SKM-1 treated with dmso at 0.1 percent for 144 hours (cell line): ENCODE data around the gene C1orf35.

Source experiments
- DNase-seq: peaks from one replicate; lab custom pipeline; 2025; ENCODE audit not compliant: unreplicated experiment; lab: John Stamatoyannopoulos, UW

C1orf35 gene

GRCh38 chr1:228109962-228110488 lies 6.9 kb upstream of the C1orf35 start:
- no peak for DNase-seq

DNA sequence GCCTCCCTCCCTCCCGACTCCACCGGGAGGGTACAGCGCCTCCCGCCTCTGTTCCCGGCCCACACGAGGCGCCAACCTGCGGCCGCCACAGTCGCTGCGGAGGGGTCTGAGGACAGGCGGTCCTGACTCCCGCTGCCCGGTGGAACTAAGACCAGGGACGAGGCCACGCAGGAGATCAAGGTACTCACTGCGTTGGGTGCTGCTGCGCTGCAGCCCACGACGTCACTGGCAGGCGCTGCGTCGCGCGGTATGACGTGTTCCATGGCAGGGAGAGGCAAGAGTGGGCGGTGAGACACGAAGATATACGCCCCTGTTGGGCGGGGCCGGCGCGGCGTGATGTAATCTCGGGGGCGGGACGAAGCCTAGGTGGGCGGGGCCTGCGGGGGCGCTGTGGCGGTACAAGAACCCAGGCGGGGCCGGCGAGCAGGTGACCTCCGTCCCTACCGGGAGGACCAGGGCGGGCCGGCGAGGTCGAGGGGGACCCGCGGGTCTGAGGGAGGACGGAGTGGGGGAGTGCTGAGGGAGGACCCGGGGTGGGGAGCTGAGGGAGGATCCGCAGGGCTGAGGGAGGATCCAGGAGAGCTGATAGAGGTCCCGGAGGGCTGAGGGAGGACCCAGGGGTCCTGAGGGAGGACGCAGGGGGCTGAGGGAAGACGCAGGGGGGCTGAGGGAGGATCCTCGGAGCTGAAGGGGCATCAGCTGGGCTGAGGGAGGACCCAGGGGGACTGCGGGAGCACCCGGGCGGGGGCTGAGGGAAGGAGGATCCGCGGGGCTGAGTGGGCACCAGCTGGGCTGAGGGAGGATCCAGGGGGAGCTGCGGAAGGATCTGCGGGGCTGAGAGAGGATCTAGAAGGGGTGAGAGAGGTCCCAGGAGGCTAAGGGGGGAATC lies 6.2 kb upstream of the C1orf35 start, which contains the start of gene MRPL55:
TSS of gene MRPL55 (minus strand) at position 227 of the 889 bp plus-strand sequence. CDS start 1,039 bp downstream, outside the sequence.
- DNase-seq: peak; percentile 97

GRCh38 chr1:228108742-228109072 lies 5.6 kb upstream of the C1orf35 start:
- no peak for DNase-seq

- no peak for DNase-seq
These were observed 5.0 kb upstream of the C1orf35 start for GRCh38 chr1:228108055-228108690.

- DNase-seq: no peak
These were observed 4.5 kb upstream of the C1orf35 start for GRCh38 chr1:228107636-228108035.

DNA sequence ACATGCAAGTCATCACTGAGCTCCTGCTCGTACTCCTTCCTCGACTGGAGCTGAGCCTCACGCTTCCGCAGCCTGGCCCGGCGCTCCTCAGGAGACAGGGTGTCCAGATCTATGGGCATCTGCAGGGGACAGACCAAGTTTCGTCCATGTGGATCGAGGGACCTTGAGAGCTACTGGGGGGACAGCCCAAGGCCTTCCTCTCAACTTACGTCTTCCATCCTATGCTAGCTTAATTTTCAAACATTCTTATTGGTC lies 3.6 kb upstream of the C1orf35 start:
- DNase-seq: no peak

- DNase-seq: no peak
These were observed 3.1 kb upstream of the C1orf35 start for GRCh38 chr1:228105996-228106799.

DNA sequence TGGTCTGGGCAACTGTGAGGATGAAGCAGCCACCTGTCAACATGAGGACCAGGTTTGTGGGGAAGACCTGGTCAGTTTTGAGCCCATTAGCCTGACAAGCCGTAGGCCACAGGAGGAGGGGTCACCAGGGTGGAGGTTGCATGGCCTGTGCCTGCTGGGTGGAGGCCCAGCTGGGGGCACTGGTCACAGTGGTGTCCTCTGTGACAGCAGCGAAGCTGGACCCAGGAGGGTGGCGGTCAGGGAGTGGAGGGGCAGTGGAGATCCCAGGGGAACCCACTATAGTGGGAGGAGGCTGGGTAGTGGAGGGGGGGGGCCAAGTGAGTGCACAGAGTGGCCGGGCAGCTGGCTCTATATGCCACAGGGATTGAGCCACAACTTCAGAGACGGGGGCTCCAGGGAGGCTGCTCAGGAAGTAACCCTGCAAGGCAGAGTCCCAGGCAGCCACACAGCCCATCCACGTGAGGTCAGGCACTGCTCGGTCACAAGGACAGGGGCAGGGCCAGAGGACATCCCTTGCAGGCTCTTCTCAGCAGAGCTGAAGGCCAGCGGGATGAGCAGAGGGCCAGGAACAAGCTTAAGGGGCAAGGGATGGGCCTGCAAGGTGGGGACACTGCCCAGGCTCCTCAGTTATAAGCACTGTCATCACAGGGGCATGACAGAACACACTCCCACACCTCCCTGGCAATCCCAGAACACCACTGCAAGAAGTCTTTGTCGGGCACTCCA lies 2.3 kb upstream of the C1orf35 start:
- no peak for DNase-seq

GRCh38 chr1:228104526-228105269 lies 1.6 kb upstream of the C1orf35 start:
- DNase-seq: no peak

GRCh38 chr1:228101994-228102790 lies 933 bp downstream of the C1orf35 start:
- no peak for DNase-seq

GRCh38 chr1:228101614-228101993 lies 1.5 kb downstream of the C1orf35 start:
- DNase-seq: no peak

DNA sequence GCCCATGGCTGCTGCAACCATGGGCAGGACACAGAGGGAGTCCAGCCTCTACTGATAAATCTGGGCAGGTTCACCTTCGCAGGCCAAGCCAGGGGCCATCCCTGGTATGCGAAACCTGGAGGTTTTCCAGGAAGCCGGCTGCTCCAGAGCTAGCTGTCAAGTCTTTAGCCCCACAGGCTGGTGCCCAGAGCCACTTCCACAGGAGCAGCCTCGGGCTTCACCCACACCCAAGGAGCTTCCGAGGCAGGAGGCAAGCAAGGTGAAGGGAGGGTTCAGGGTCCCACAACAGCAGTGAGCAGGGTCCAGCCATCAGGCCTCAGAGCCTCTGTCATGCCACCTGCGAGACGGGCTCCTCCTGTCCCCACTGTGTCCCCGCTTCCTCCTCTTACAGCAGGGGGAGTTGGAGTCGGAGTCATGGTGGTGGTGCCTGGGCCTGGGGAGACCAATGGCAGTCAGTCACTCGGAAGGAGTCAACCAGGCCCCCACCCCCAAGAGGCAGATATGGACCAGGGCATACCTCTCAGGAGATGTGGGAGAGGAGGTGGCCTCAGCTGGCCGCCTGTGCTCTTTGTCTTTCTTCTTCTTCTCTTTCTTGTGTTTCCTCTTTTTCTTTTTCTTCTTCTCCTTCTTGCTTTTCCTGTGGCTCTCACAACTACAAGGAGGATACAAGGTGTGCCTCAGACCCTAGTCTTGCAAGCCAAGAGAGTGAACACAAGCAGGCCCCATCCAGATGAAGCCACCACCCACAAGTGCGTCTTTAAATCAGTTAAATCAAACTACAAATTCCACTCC lies 2.1 kb downstream of the C1orf35 start:
- no peak for DNase-seq

GRCh38 chr1:228099331-228099732 lies 3.8 kb downstream of the C1orf35 start:
- no peak for DNase-seq

GRCh38 chr1:228098323-228098931 lies 4.7 kb downstream of the C1orf35 start:
- DNase-seq: no peak

GRCh38 chr1:228097333-228098081 lies 5.6 kb downstream of the C1orf35 start:
- DNase-seq: no peak

- no peak for DNase-seq
These were observed 6.5 kb downstream of the C1orf35 start for GRCh38 chr1:228096416-228097332.

DNA sequence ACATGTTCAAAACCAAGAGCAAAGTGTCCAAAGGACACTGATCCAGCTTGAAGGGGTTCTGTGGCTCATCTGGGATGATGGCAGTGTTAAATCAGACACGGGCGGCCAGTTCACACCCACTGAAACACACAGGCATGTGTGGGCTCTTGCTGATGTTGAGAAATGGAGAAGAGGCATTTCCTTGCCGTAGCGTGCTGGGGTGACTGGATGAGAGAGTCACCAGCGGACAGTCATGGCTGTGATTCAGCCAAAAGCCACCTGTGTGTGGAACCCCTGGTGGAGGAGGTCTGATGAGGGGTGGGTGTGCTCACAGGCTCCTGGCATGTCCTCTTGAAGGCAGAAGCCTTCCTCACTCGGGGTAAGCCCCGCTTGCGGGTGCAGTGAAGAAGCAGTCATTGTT lies 7.2 kb downstream of the C1orf35 start:
- no peak for DNase-seq
